ENCODE results near the gene LCN1.
"Not testable (repeated sequence)": the region's sequence is repeated elsewhere in the genome, so short reads cannot be mapped to it uniquely, and the experiment has no call there.

Gene LCN1

DNA sequence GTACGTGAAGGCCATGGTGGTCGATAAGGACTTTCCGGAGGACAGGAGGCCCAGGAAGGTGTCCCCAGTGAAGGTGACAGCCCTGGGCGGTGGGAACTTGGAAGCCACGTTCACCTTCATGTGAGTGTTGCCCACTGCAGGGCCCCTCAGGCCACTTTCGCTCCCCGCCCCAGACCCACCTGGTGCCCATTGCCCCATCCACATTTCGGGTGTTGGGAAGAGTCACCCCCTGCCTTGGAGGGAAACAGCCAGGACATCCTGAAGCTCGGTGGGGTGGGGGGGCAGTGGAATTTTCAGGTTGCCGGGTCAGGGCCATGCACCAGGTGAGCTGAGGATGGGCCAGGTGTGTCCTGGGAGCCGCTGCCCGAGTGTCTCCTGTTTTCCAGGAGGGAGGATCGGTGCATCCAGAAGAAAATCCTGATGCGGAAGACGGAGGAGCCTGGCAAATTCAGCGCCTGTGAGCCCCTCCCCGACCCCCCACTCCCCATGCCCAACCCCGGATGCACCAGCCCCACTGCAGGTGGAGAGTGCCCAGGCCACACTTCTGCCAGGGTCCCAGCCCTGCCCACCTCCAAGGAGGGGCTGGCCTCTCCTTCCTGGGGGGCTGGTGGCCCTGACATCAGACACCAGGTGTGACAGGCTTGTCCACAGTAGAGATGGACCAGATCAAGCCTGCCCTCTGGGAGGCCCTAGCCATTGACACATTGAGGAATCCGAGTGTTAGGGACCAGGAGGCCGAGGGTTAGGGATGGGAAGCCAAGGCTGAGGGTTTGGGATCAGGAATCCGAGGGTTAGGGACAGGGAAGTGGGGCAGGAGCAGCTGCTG lies 25.8 kb downstream of the LCN1 start:
- DNase-seq (ENCODE audit: low read depth in 2 of 2) = not testable (repeated sequence)

DNA sequence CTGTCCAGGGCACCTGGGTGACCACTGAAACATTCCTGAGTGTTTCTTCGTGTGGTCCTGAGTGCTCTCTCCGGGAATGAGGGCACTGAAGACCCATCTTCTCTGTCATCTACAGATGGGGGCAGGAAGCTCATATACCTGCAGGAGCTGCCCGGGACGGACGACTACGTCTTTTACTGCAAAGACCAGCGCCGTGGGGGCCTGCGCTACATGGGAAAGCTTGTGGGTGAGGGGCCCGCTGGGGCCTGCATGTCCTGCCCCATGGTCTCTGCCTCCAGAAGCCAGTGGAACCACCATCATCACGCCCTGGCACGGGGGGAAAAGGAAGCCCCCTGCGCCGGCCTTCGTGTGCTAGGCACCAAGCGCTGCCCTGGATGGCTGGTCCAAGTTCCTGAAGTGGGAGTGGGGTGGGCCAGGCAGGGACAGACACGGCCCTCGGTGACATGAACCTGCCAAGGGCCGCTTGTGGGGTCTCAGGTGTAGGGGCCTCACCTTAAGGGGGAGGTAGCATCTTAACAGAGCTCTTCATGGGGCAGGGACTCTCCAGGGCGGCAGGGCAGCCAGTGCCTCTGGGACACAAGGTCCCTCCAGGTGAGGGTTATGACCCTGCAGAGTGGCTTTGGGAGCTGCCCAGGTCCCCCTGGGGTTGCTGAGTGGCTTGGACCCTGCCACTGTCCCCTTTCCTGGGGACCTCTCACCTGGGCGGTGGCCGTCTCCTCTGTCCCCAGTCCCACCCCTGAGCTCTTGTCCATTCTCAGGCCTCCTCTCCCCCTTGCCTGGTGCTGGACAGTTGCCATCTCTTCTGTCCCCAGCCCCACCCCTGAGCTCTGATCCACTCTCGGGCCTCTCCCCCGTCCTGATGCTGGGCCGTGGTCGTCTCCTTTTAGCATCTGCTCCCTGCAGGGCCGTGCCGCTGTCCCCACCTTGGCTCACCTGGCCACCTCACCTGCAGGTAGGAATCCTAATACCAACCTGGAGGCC lies 26.8 kb downstream of the LCN1 start:
- no peak for DNase-seq (ENCODE audit: low read depth in 2 of 2)

GRCh38 chr9:135549478-135550343 lies 28.5 kb downstream of the LCN1 start:
- DNase-seq (ENCODE audit: low read depth in 2 of 2) = not testable (repeated sequence)

- DNase-seq (ENCODE audit: low read depth in 2 of 2) = no peak
These were observed 29.2 kb downstream of the LCN1 start for GRCh38 chr9:135550344-135550918.

DNA sequence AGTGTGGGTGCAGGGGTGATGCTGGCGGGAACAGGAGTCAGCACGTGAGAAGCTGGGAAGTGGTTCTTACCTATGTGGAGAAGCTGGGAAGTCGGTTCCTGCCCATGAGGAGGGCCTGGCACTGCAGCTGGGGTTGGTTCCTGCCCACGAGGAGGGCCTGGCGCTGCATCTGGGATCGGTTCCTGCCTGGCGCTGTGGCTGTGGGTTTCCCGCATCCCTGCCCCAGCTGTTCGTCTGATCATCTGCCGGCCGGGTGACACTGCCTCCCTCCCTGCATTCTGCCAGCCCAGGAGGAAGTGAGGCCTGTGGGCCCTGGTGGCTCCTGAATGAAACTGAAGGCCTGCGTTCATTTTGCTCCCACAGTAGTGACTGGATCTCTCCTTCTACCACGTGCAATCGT lies 29.8 kb downstream of the LCN1 start:
- DNase-seq (ENCODE audit: low read depth in 2 of 2) = no peak

DNA sequence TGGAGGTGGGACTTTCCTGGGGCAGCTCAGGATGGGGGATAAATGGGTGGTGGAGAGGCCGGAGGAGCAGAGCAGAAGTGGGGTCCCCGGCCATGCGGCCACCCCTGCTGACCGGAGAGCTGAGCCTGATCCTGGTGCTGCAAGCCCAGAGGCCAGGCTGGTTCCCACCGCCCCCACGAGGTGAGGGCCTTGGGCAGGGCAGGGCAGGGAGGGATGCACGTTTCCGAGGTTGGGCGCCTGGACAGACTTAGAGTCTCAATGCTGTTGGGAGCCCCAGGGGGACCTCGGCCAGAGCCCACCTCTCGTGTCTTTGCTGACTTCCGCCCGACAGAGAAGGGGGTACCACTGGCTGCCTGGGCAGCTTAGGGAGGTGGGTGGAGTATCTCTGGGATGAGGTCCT lies 30.2 kb downstream of the LCN1 start:
- DNase-seq (ENCODE audit: low read depth in 2 of 2) = no peak

DNA sequence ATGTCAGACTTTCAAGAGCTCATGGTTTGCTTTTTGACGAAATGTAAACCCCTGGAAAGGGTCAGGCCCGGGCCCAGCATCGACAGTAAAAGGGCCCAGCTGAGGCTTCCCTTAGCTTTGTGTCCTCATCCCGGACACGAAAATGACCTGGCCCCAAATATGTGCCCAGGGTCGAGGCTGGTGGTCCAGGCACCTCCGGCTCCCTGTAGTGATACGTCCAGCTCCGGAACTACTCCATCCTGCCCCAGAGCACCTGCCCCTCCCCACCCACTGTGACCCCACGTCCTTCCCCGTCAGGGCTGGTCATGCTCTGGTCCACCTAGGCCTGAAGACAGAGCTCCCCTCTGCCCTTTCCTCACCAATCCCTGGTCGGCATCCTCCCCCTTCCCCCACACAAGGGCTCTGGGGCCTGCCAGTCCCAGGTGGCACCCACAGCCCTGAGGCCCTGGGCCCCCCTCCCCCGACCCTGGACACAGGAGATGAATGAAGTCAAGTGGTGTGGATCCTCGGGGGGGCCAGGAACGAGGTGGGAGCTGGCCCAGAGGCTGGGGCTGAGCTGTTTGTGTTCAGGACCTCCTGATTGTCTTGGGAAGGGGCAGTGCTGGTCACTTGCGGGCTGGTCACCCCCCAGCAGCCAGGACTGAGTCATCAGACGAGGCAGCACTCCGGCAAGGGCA lies 30.9 kb downstream of the LCN1 start:
- no peak for DNase-seq (ENCODE audit: low read depth in 2 of 2)

DNA sequence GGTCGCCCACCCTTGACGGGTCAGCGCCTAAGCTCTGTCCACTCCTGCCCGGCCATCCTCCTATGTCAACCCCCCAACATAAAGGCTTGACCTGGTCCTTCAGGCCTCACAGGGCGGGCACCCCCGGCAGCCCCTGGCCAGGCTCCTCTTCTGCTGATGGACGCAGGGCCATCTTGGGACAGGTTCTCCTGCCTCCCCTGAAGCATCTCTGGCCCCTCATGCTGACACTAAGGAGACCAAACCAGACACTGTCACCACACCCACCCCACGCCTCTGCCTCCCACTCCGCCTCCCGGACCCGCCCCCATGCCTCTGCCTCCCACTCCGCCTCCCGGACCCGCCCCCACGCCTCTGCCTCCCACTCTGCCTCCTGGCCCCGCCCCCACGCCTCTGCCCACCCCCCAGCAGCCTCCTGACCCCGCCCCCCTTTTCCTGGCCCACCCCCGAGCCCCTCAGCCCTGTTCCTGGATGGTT lies 31.5 kb downstream of the LCN1 start:
- no peak for DNase-seq (ENCODE audit: low read depth in 2 of 2)

GRCh38 chr9:135554718-135555117 lies 33.5 kb downstream of the LCN1 start:
- no peak for DNase-seq (ENCODE audit: low read depth in 2 of 2)

DNA sequence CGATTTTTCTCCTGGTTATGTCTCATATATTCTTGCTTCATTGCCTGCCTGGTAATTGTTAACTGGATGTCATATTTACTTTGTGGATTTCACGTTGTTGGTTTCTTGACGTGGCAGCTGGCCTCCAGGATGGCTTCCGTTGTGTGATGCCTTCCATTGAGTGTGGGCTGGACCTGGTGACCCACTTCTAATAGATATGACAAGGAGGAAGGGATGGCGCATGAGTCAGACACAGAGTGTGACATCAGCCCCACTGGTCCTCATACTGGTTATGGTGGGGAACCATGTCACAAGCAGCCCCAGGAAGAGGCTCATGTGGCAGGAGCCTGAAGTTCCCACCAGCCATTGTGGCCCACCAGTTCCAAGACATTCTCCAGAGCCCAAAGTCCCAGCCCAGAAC lies 34.0 kb downstream of the LCN1 start:
- no peak for DNase-seq (ENCODE audit: low read depth in 2 of 2)

DNA sequence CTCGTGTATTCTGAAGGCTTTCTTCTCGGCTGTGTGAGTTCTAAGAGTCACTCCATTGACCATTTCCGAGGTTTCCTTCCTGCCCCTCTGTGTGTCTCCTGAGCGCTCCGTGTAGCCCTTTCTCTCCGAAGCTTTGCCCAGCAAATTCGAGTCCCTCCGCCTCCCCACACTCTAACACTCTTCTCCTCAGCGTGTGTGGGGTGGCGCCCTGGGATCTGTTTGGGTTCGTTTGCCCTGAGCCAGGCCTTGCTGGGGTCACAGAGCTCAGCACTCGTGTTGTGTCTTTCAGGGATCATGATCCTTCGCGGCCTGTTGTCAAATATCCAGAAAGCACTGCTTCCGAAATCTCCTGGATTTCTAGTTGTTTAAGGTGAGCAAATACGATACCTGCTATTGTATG lies 34.7 kb downstream of the LCN1 start:
- no peak for DNase-seq (ENCODE audit: low read depth in 2 of 2)

- no peak for DNase-seq (ENCODE audit: low read depth in 2 of 2)
These were observed 38.4 kb downstream of the LCN1 start for GRCh38 chr9:135559606-135560005.

GRCh38 chr9:135561391-135562234 lies 40.4 kb downstream of the LCN1 start, which contains the start of gene PAEP:
Gene PAEP (plus strand): TSS chr9:135561756.
- DNase-seq (ENCODE audit: low read depth in 2 of 2) = no peak

- DNase-seq (ENCODE audit: low read depth in 2 of 2) = no peak
These were observed 41.0 kb downstream of the LCN1 start for GRCh38 chr9:135562235-135562745.

- DNase-seq (ENCODE audit: low read depth in 2 of 2) = no peak
These were observed 41.8 kb downstream of the LCN1 start for GRCh38 chr9:135563039-135563476.

DNA sequence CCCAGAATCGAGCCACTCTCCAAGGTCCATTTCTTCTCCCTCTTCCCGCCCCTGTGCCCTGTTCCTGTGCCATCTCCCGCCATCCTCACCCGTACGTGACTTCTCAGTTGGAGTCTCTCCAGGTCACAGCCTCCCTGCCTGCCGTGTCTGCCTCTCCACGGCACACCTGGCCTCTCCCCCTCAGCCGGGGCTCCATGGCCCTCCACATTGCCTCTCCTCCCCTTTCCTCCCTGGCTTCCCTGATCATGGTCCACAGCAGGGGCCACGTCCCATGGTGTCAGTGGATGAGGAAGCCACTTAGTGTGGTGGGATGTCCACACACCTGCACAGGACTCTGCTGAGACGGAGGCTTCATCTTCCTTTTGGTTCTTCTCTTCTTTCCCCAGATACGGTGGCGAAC lies 42.6 kb downstream of the LCN1 start:
- DNase-seq (ENCODE audit: low read depth in 2 of 2) = no peak

- no peak for DNase-seq (ENCODE audit: low read depth in 2 of 2)
These were observed 43.9 kb downstream of the LCN1 start for GRCh38 chr9:135565141-135565628.

GRCh38 chr9:135565636-135566035 lies 44.4 kb downstream of the LCN1 start:
- no peak for DNase-seq (ENCODE audit: low read depth in 2 of 2)

GRCh38 chr9:135566552-135566951 lies 45.3 kb downstream of the LCN1 start:
- DNase-seq (ENCODE audit: low read depth in 2 of 2) = no peak
